Activated B cell treated with CpG ODN at 0.5 μM for 24 hours (primary cell): ENCODE measurements around the gene FAT1. TPM values are rescaled to one million over a fixed set of nuclear protein-coding genes. Genes with fewer than 3 reads are reported as not detected.
"Not testable (repeated sequence)": the region's sequence is repeated elsewhere in the genome, so short reads cannot be mapped to it uniquely, and the experiment has no call there.

Source experiments
- ATAC-seq: fragments of 200-7000 bp; cut with Tn5 transposase; one replicate; pipeline ENCODE4 v1.10.0; 2021; ENCODE audit warnings: low read depth, mild to moderate bottlenecking, moderate library complexity
- CTCF ChIA-PET: fragments of 350-600 bp; sonication (Branson Sonifier 250); formaldehyde crosslinking; loops from one replicate; lab custom pipeline; 2021; ENCODE audit warnings: antibody characterized with exemption; lab: Charles Lee
- POLR2A ChIA-PET: fragments of 350-600 bp; sonication (Branson Sonifier 250); formaldehyde crosslinking; loops from one replicate; lab custom pipeline; 2021; ENCODE audit warnings: antibody characterized with exemption; lab: Charles Lee
- DNase-seq: peaks from one replicate; pipeline ENCODE4 v3.0.0; 2022
- H3K27ac Mint-ChIP-seq: one replicate; pipeline ENCODE4 v1.8.0; 2020; ENCODE audit warnings: mixed read lengths
- H3K27me3 Mint-ChIP-seq: one replicate; pipeline ENCODE4 v1.8.0; 2021; ENCODE audit warnings: mixed read lengths
- H3K36me3 Mint-ChIP-seq: one replicate; pipeline ENCODE4 v1.8.0; 2021; ENCODE audit warnings: low read depth, mixed read lengths
- H3K4me1 Mint-ChIP-seq: one replicate; pipeline ENCODE4 v1.8.0; 2021; ENCODE audit warnings: mixed read lengths
- H3K4me3 Mint-ChIP-seq: one replicate; pipeline ENCODE4 v1.8.0; 2020; ENCODE audit warnings: mild to moderate bottlenecking, mixed read lengths
- H3K9me3 Mint-ChIP-seq: one replicate; pipeline ENCODE4 v1.8.0; 2020; ENCODE audit warnings: mixed read lengths
- intact Hi-C: fragments of 100-400 bp; cut with micrococcal nuclease; formaldehyde crosslinking; loops from one replicate; pipeline ENCODE4 v1.15.1; 2024
- total RNA-seq: library from RNA; stranded (reverse); gene quantifications from 2 replicates; pipeline ENCODE4 v1.2.3, GENCODE V29; 2022
- TF ChIP-seq, protein P1 (sequence below): fragments of 200-600 bp; IDR thresholded peaks from one replicate; pipeline ENCODE4 v1.8.0; 2022; ENCODE audit warnings: antibody characterized with exemption, mild to moderate bottlenecking

The FAT1 gene
- total RNA-seq, 1 donor from 2014 or later, result not detected

DNA sequence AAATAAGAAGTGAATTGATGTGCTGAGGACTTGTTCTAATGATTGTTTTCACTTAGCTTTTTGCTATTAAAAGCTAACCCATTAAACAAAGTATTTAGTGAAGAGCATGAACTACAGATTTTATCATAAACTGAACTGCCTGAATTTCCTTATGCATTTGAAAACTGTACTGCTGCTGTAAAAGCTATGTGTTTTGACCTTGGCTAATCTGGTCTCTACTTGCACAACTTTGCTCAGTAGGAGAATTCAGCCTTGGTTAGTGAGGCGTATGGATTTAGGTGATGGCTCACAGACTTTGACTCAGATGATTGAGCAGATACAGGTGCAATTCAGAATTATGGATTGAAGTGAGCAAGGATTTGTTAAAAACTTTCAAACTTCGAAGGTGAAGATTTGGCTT lies 38.7 kb upstream of the FAT1 start:
- Mint-ChIP-seq H3K27ac (no peak overlapping the region), H3K4me3 (no peak overlapping the region), H3K4me1 (no peaks in the 10 kb centered on the region), H3K36me3 (no peaks in the 10 kb centered on the region), H3K9me3 (no peaks in the 10 kb centered on the region), H3K27me3 (no peaks in the 10 kb centered on the region)
- ChIA-PET CTCF (no interaction called here), POLR2A (no interaction called here)
- no peak for DNase-seq
- intact Hi-C loops, result no loop called here
- TF ChIP-seq, protein P1, sequence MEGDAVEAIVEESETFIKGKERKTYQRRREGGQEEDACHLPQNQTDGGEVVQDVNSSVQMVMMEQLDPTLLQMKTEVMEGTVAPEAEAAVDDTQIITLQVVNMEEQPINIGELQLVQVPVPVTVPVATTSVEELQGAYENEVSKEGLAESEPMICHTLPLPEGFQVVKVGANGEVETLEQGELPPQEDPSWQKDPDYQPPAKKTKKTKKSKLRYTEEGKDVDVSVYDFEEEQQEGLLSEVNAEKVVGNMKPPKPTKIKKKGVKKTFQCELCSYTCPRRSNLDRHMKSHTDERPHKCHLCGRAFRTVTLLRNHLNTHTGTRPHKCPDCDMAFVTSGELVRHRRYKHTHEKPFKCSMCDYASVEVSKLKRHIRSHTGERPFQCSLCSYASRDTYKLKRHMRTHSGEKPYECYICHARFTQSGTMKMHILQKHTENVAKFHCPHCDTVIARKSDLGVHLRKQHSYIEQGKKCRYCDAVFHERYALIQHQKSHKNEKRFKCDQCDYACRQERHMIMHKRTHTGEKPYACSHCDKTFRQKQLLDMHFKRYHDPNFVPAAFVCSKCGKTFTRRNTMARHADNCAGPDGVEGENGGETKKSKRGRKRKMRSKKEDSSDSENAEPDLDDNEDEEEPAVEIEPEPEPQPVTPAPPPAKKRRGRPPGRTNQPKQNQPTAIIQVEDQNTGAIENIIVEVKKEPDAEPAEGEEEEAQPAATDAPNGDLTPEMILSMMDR, result no peak
- no peak for ATAC-seq

DNA sequence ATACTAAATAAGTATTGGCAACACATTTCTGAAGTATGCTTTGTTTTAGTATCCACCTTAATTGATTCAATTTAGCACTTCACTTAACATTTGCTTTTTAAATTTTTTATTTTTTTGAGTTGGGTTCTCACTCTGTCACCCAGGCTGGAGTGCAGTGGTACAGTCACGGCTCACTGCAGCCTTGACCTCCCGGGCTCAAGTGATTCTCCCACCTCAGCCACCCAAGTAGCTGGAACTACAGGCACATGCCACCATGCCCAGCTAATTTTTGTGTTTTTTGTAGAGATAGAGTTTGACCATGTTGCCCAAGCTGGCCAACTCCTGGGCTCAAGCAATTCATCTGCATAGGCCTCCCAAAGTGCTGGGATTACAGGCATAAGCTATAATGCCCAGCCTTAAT lies 38.3 kb upstream of the FAT1 start:
- H3K27ac Mint-ChIP-seq, H3K9me3 Mint-ChIP-seq, ATAC-seq, DNase-seq, H3K36me3 Mint-ChIP-seq, intact Hi-C loops, POLR2A ChIA-PET, H3K27me3 Mint-ChIP-seq, CTCF ChIA-PET, H3K4me3 Mint-ChIP-seq, H3K4me1 Mint-ChIP-seq: not testable (repeated sequence)

DNA sequence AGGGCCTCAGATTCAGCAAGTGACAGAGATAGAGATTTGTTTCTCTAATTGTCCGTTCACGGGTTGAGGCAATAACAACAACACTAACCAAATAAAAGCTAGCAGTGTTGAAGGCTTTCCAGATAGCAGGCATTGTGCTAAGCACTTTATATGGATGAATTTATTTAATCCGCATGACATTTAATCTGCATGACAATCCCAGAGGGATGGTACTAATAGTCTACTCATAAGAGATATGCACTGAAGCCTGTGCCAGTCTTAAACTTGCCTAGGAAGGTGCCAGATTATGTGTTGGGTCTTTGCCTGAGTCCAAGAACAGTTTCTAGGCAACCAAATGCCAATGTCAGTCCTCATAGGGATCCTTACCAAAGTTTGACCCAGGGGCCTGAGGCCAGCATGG lies 37.7 kb upstream of the FAT1 start:
- ChIA-PET CTCF (no interaction called here), POLR2A (no interaction called here)
- intact Hi-C loops, result no loop called here
- no peak overlapping the region for H3K4me3 Mint-ChIP-seq
- ATAC-seq, result no peak
- no peaks in the 10 kb centered on the region for H3K36me3 Mint-ChIP-seq
- DNase-seq, result no peak
- peaks cover 3% of the 10 kb centered on the region for H3K9me3 Mint-ChIP-seq
- no peaks in the 10 kb centered on the region for H3K27me3 Mint-ChIP-seq
- H3K27ac Mint-ChIP-seq, result no peak overlapping the region
- no peaks in the 10 kb centered on the region for H3K4me1 Mint-ChIP-seq
- TF ChIP-seq, protein P1, result no peak

DNA sequence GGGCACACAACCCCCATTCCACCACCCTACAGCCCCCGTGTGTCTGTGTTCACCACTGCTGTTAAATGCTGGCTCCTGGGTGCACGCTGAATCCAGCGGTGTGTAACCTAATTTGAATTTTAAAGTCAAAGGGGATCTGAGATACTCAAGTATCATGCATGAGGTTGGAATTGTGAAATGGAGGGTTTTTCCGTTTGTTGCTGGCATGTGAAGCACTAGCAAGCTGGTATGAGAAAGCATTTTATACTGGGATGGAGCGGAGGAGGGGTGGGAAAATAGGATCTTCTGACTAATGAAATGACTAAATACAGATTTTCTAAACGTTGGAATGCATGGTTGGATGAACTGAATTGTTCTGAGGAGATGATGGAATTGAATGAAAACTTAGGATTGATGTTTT lies 36.9 kb upstream of the FAT1 start:
- TF ChIP-seq, protein P1, result no peak
- ChIA-PET POLR2A (no interaction called here), CTCF (no interaction called here)

DNA sequence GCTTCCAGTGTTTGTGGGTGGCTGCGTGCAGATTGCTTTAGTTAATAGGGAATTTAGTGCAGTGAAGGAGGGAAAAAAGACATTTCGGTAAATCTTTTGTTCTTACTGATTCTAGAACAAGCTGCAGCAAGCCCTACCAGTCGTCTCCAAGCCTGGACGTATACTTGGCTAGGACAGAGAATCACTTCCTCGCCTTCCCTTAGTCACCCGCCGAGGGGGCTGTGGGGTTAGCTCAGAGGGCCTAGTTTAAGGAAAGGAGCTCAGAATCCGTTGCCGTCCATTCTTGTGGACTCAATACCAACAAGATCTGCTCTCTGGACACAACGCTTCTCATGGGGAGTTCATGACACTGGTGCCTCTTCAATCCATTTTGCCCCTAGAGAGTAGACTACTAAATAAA lies 36.3 kb upstream of the FAT1 start:
- no peaks in the 10 kb centered on the region for H3K27me3 Mint-ChIP-seq
- ChIA-PET POLR2A (no interaction called here), CTCF (no interaction called here)
- DNase-seq (no peak), ATAC-seq (no peak)
- peaks cover 6% of the 10 kb centered on the region for H3K9me3 Mint-ChIP-seq
- H3K36me3 Mint-ChIP-seq, result no peaks in the 10 kb centered on the region
- no peaks in the 10 kb centered on the region for H3K4me1 Mint-ChIP-seq
- no peak overlapping the region for H3K27ac Mint-ChIP-seq
- intact Hi-C loops, result no loop called here
- TF ChIP-seq, protein P1, result no peak
- H3K4me3 Mint-ChIP-seq, result no peak overlapping the region

More for the DNA sequence above, 36.9 kb upstream of the FAT1 start:
- intact Hi-C loops, result no loop called here
- no peak overlapping the region for H3K4me3 Mint-ChIP-seq
- no peak overlapping the region for H3K27ac Mint-ChIP-seq
- ATAC-seq (no peak), DNase-seq (no peak)
- peaks cover 6% of the 10 kb centered on the region for H3K9me3 Mint-ChIP-seq
- no peaks in the 10 kb centered on the region for H3K36me3 Mint-ChIP-seq
- no peaks in the 10 kb centered on the region for H3K4me1 Mint-ChIP-seq
- H3K27me3 Mint-ChIP-seq, result no peaks in the 10 kb centered on the region
